ENCODE data around the gene NAA38. TPM values are rescaled to one million over a fixed set of nuclear protein-coding genes. Genes with fewer than 3 reads are reported as not detected.

Gene NAA38
- total RNA-seq, 1 donor, result 29.7 TPM

DNA sequence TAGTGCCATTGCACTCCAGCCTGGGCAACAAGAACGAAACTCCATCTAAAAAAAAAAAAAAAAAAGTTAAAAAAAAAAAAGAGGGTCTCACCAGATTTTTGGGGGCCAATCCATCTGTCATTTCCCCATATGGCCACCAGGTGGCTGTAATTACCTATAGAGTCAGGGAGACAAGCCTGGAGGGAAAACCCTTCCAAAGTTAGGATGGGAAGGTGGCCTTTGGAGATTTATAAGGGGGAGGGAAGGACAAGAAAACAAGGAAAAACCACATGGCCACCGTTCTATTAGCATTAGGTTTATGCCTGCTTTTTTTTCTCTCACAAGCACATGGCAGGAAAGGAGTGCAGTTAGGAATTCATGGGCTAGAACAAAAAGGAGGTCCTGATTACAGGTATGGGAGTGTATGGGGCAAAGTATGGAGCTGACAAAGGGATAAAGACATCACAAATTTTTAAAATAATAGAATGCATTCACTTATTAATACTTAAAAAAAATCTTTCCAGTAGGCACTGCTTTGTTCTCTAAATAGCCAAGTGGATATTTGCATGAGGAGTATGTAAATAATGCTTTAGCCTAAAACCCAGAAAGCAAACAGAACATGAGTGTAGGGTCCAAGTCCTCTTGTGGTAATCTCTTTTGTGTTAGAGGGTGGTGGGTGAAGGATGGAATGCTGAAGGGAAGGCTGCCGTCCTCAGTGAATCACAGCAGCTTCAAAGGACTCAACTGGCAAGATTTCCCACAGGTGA is 5.5 kb upstream of the NAA38 start:
- H2AFZ ChIP-seq (ENCODE audit: low read length), result no peak overlapping the region
- peaks cover 3% of the 10 kb centered on the region for H4K20me1 ChIP-seq (ENCODE audit: insufficient read depth, low read length)
- TF ChIP-seq, protein P1, sequence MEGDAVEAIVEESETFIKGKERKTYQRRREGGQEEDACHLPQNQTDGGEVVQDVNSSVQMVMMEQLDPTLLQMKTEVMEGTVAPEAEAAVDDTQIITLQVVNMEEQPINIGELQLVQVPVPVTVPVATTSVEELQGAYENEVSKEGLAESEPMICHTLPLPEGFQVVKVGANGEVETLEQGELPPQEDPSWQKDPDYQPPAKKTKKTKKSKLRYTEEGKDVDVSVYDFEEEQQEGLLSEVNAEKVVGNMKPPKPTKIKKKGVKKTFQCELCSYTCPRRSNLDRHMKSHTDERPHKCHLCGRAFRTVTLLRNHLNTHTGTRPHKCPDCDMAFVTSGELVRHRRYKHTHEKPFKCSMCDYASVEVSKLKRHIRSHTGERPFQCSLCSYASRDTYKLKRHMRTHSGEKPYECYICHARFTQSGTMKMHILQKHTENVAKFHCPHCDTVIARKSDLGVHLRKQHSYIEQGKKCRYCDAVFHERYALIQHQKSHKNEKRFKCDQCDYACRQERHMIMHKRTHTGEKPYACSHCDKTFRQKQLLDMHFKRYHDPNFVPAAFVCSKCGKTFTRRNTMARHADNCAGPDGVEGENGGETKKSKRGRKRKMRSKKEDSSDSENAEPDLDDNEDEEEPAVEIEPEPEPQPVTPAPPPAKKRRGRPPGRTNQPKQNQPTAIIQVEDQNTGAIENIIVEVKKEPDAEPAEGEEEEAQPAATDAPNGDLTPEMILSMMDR (IDR thresholded peaks at IDR 0.05; ENCODE audit: extremely low read depth, low read depth, low read length), result peak; percentile 63
- no peaks in the 10 kb centered on the region for H3K27me3 ChIP-seq (ENCODE audit: insufficient read depth, low read length)
- H3K36me3 ChIP-seq (ENCODE audit: insufficient read depth, low read length), result peaks cover 15% of the 10 kb centered on the region
- H3K79me2 ChIP-seq (ENCODE audit: insufficient read depth, low read length), result peaks cover 30% of the 10 kb centered on the region
- no peak overlapping the region for H3K4me2 ChIP-seq (ENCODE audit: insufficient read depth, low read length)
- H3K4me1 ChIP-seq (ENCODE audit: insufficient read depth, low read length), result peaks cover 9% of the 10 kb centered on the region
- no peak overlapping the region for H3K4me3 ChIP-seq (ENCODE audit: insufficient read depth, low read length)
- DNase-seq (ENCODE audit: insufficient read length, low spot score, missing footprints), result peak; percentile 84
- no peaks in the 10 kb centered on the region for H3K9me3 ChIP-seq (ENCODE audit: low read depth, low read length)
- H3K27ac ChIP-seq (ENCODE audit: low read depth, low read length), result no peak overlapping the region

DNA sequence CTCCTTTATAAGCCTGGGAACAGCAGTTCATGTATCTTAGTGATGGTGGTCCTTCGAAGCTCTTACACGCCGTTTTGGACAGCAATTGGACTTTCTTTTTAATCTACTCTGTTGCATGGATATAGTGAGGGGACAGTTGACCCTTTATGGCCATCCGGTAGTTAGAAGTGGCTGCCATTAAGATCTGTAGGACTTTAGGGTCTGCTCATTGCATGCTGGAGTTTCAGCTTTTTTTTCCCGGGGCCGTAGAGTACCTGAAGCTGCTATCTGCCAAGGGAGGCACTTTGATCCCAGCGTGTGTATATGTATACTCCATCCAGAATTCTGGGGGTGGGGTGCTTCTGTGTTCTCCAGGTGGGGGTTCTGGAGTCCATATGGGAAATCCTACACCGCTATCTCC is 1.7 kb upstream of the NAA38 start:
- Histone ChIP-seq H2AFZ (ENCODE audit: low read length) (peak overlapping the region; percentile 95), H3K36me3 (ENCODE audit: insufficient read depth, low read length) (peaks cover 7% of the 10 kb centered on the region), H4K20me1 (ENCODE audit: insufficient read depth, low read length) (peaks cover 10% of the 10 kb centered on the region), H3K27me3 (ENCODE audit: insufficient read depth, low read length) (no peaks in the 10 kb centered on the region), H3K4me1 (ENCODE audit: insufficient read depth, low read length) (peaks cover 29% of the 10 kb centered on the region), H3K79me2 (ENCODE audit: insufficient read depth, low read length) (peaks cover 30% of the 10 kb centered on the region), H3K4me3 (ENCODE audit: insufficient read depth, low read length) (peak overlapping the region; percentile 83), H3K9me3 (ENCODE audit: low read depth, low read length) (no peaks in the 10 kb centered on the region), H3K4me2 (ENCODE audit: insufficient read depth, low read length) (peak overlapping the region; percentile 83), H3K27ac (ENCODE audit: low read depth, low read length) (peak overlapping the region; percentile 86)
- TF ChIP-seq, protein P1 (IDR thresholded peaks at IDR 0.05; ENCODE audit: extremely low read depth, low read depth, low read length), result no peak
- DNase-seq (ENCODE audit: insufficient read length, low spot score, missing footprints), result no peak

DNA sequence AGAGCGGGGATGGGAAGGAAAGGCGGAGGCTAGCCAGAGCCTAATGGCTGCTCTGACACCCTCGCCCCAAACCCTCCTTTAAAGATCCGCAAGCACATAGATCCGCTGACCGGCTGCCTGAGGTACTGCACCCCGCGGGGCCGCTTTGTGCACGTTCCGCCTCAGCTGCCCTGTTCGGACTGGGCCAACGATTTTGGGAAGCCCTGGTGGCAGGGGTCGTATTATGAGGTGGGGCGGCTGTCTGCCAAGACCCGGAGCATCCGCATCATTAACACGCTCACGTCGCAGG is 1.1 kb upstream of the NAA38 start:
- Histone ChIP-seq H3K4me2 (ENCODE audit: insufficient read depth, low read length) (peak overlapping the region; percentile 83), H3K4me1 (ENCODE audit: insufficient read depth, low read length) (peaks cover 29% of the 10 kb centered on the region), H3K4me3 (ENCODE audit: insufficient read depth, low read length) (peak overlapping the region; percentile 83), H2AFZ (ENCODE audit: low read length) (peak overlapping the region; percentile 95), H4K20me1 (ENCODE audit: insufficient read depth, low read length) (peaks cover 10% of the 10 kb centered on the region), H3K79me2 (ENCODE audit: insufficient read depth, low read length) (peaks cover 28% of the 10 kb centered on the region), H3K27me3 (ENCODE audit: insufficient read depth, low read length) (no peaks in the 10 kb centered on the region), H3K27ac (ENCODE audit: low read depth, low read length) (peak overlapping the region; percentile 86), H3K9me3 (ENCODE audit: low read depth, low read length) (no peaks in the 10 kb centered on the region), H3K36me3 (ENCODE audit: insufficient read depth, low read length) (peaks cover 7% of the 10 kb centered on the region)
- peak; percentile 95 for DNase-seq (ENCODE audit: insufficient read length, low spot score, missing footprints)
- TF ChIP-seq, protein P1 (IDR thresholded peaks at IDR 0.05; ENCODE audit: extremely low read depth, low read depth, low read length), result peak; percentile 52

DNA sequence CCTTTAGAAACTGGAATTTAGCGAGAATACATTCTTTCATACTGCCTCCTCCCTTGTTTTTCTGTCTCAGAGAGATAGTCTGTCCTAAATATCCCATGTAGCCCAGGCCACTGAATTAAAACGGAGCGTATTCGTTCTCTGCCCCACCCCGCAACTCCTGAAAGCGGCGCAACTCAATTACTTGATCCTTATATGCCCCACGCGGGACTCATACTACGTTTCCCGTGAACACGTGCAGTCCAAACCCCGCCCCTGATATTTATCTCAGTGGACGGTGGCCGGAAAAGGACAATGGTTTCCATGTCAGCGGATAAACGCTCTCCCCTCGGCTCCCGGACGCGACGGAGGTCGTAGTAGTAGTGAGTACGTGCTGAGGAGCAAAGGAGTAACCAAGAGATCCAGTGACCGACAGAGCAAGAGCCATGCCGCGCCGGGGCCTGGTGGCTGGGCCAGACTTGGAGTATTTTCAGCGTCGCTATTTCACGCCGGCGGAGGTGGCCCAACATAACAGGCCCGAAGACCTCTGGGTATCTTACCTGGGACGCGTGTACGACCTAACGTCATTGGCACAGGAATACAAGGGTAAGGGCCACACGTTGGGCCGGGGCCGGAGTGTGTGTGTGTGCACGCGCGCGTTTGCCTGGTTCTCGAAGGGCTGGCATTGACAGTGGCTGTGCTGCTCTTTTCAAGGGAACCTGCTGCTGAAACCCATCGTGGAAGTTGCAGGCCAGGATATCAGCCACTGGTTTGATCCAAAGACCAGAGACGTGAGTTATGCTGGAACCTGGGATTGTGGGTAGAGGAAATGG is 558 bp upstream of the NAA38 start, which contains the start of gene CYB5D1:
CYB5D1 (plus strand) TSS at position 291 of the 809 bp plus-strand sequence; CDS start at position 423, 132 bp downstream.
- TF ChIP-seq, protein P1 (IDR thresholded peaks at IDR 0.05; ENCODE audit: extremely low read depth, low read depth, low read length), result no peak

More for the DNA sequence above, 558 bp upstream of the NAA38 start, which contains the start of gene CYB5D1:
- Histone ChIP-seq H3K9me3 (ENCODE audit: low read depth, low read length) (no peaks in the 10 kb centered on the region), H3K4me3 (ENCODE audit: insufficient read depth, low read length) (peak within 1 kb of the TSS; percentile 83), H3K4me1 (ENCODE audit: insufficient read depth, low read length) (peaks cover 29% of the 10 kb centered on the region), H3K27ac (ENCODE audit: low read depth, low read length) (peak within 1 kb of the TSS; percentile 86), H2AFZ (ENCODE audit: low read length) (peak within 1 kb of the TSS; percentile 95), H3K36me3 (ENCODE audit: insufficient read depth, low read length) (peaks cover 10% of the 10 kb centered on the region), H4K20me1 (ENCODE audit: insufficient read depth, low read length) (peaks cover 9% of the 10 kb centered on the region), H3K27me3 (ENCODE audit: insufficient read depth, low read length) (no peaks in the 10 kb centered on the region), H3K4me2 (ENCODE audit: insufficient read depth, low read length) (peak within 1 kb of the TSS; percentile 83), H3K79me2 (ENCODE audit: insufficient read depth, low read length) (peaks cover 24% of the 10 kb centered on the region)
- peak; percentile 93 for DNase-seq (ENCODE audit: insufficient read length, low spot score, missing footprints)
